GM12878 (cell line): ENCODE measurements around the gene BMERB1. TPM values are rescaled to one million over a fixed set of nuclear protein-coding genes. Genes with fewer than 3 reads are reported as not detected.

Source experiments
- ATAC-seq: fragments of 200-7000 bp; cut with Tn5 transposase; 3 replicates; pipeline ENCODE4 v1.9.1; 2020; ENCODE audit warnings: mild to moderate bottlenecking, moderate library complexity
- BruUV-seq: library from RNA; stranded (reverse); fragments of 400-500 nt; replicated peaks from 2 replicates; lab custom pipeline; 2021; lab: Mats Ljungman, UMichigan
- CTCF ChIA-PET: fragments of 300-600 bp; sonication (Branson Sonifier 250); formaldehyde crosslinking; extraction: SDS; loops from one replicate; lab custom pipeline; 2021; ENCODE audit warnings: inconsistent platforms; lab: Yijun Ruan, JAX
- POLR2A ChIA-PET: fragments of 350-600 bp; formaldehyde crosslinking; extraction: SDS; loops from one replicate; lab custom pipeline; 2021; ENCODE audit warnings: inconsistent platforms; lab: Charles Lee
- RAD21 ChIA-PET: fragments of 300-600 bp; sonication (Branson Sonifier 250); formaldehyde crosslinking; loops from one replicate; lab custom pipeline; 2023; ENCODE audit warnings: antibody characterized with exemption; ENCODE audit not compliant: unreplicated experiment; lab: Charles Lee
- SMC1A ChIA-PET: fragments of 300-600 bp; sonication (Branson Sonifier 250); formaldehyde crosslinking; loops from one replicate; lab custom pipeline; 2023; ENCODE audit not compliant: unreplicated experiment, uncharacterized antibody; lab: Charles Lee
- DNase-seq: peaks from one replicate; pipeline ENCODE4 v3.0.0-alpha.2; 2011; ENCODE audit warnings: low read depth, low spot score
- FAIRE-seq: peaks from 3 replicates; lab custom pipeline; 2011; peaks lifted over from hg19 to GRCh38; lab: Jason Lieb, UNC
- H2AFZ ChIP-seq: 2 replicates; pipeline ENCODE4 v1.6.0; 2011; ENCODE audit warnings: low read depth, low read length, control low read depth; ENCODE audit not compliant: control insufficient read depth
- H3K27ac ChIP-seq: 2 replicates; pipeline ENCODE4 v1.5.1; 2011; ENCODE audit warnings: control low read depth; ENCODE audit not compliant: control insufficient read depth, insufficient read depth
- H3K27me3 ChIP-seq, 2 experiments: replicated peaks in 1 of 2; 2 replicates each; pipeline versions ENCODE4 v1.6.0 to v1.6.1; 2011; ENCODE audit warnings: low read length in 1 of 2; ENCODE audit not compliant: control insufficient read depth in 2 of 2, insufficient read depth in 2 of 2
- H3K36me3 ChIP-seq, 2 experiments: 2 replicates each; pipeline ENCODE4 v1.5.1; 2011; ENCODE audit warnings: low read length in 1 of 2; ENCODE audit not compliant: control insufficient read depth in 2 of 2, insufficient read depth in 2 of 2
- H3K4me1 ChIP-seq: 2 replicates; pipeline ENCODE4 v1.6.1; 2011; ENCODE audit warnings: mild to moderate bottlenecking, low read length, moderate library complexity, mixed read lengths; ENCODE audit not compliant: control insufficient read depth, insufficient read depth
- H3K4me2 ChIP-seq: 2 replicates; pipeline ENCODE4 v1.6.0; 2011; ENCODE audit warnings: control low read depth; ENCODE audit not compliant: control insufficient read depth, insufficient read depth
- H3K4me3 ChIP-seq: fragments of 200-600 bp; sonication (generic); 2 replicates; pipeline ENCODE4 v1.5.1; 2016
- H3K79me2 ChIP-seq: 2 replicates; pipeline ENCODE4 v1.6.0; 2011; ENCODE audit warnings: low read length; ENCODE audit not compliant: control insufficient read depth, insufficient read depth
- H3K9ac ChIP-seq: 2 replicates; pipeline ENCODE4 v1.8.0; 2011; ENCODE audit warnings: low read length, control low read depth, mixed read lengths; ENCODE audit not compliant: control insufficient read depth, insufficient read depth
- H3K9me3 ChIP-seq: replicated peaks from 3 replicates; pipeline ENCODE4 v1.5.1; 2011; ENCODE audit warnings: mild to moderate bottlenecking, low read length; ENCODE audit not compliant: control insufficient read depth, insufficient read depth
- H4K20me1 ChIP-seq: 2 replicates; pipeline ENCODE4 v1.6.0; 2011; ENCODE audit not compliant: control insufficient read depth, insufficient read depth
- IRF4 ChIP-seq: IDR thresholded peaks from 2 replicates; pipeline ENCODE4 v1.6.1; 2011; ENCODE audit warnings: low read depth, low read length
- NBN ChIP-seq: fragments of 450-650 bp; IDR thresholded peaks from 2 replicates; pipeline ENCODE4 v1.6.1; 2016
- POLR2AphosphoS2 ChIP-seq: IDR thresholded peaks from 2 replicates; pipeline ENCODE4 v1.6.1; 2011; ENCODE audit warnings: low read depth, mild to moderate bottlenecking, low read length, improper control_type of control experiment, moderate library complexity
- POLR2AphosphoS5 ChIP-seq: IDR thresholded peaks from 2 replicates; pipeline ENCODE4 v1.6.1; 2011; ENCODE audit warnings: mild to moderate bottlenecking, low read length, inconsistent platforms
- RELB ChIP-seq: fragments of 450-650 bp; IDR thresholded peaks from 2 replicates; pipeline ENCODE4 v1.6.1; 2017; ENCODE audit warnings: low read depth, mild to moderate bottlenecking, moderate library complexity
- TCF12 ChIP-seq: IDR thresholded peaks from 2 replicates; pipeline ENCODE4 v1.6.1; 2011; ENCODE audit warnings: low read depth, mild to moderate bottlenecking, low read length
- WGBS: methylation state at CpG from one replicate; pipeline ENCODE4 v1.1.6; 2016; ENCODE audit warnings: low lambda C conversion rate; ENCODE audit not compliant: insufficient replicate concordance, insufficient coverage; ENCODE audit errors: missing lambda C conversion rate; 5-methylcytosine and 5-hydroxymethylcytosine counted together
- in situ Hi-C: fragments of 300-500 bp; cut with MboI; formaldehyde crosslinking; loops from 9 replicates; pipeline ENCODE4 v1.14.3; 2018; ENCODE audit warnings: mixed read lengths
- intact Hi-C: fragments of 100-400 bp; cut with micrococcal nuclease; formaldehyde crosslinking; loops from one replicate; pipeline ENCODE4 v1.14.2; 2022; ENCODE audit not compliant: unreplicated experiment
- polyA plus RNA-seq, 11 experiments: library from polyadenylated mRNA; depleted of rRNA in 4 of 11; unstranded in 6 of 11; stranded (reverse) in 5 of 11; fragments of >200 nt; fragmentation: Nextera tagmentation in 4 of 11; fragmentation: Illumina TruSeq in 1 of 11; extraction: Ambion mirVana in 4 of 11; extraction: Trizol in 1 of 11; gene quantifications; 1 replicate in 1 of 11; 2 replicates in 10 of 11; pipeline versions ENCODE4 v1.2.1 to v1.2.3, GENCODE V29; 2011 to 2016; ENCODE audit warnings: inconsistent platforms in 2 of 11, missing spikeins in 2 of 11, low read depth in 1 of 11
- total RNA-seq, 4 experiments: library from RNA; depleted of rRNA in 3 of 4; stranded (reverse); fragments of >200 nt in 3 of 4; fragmentation: Illumina TruSeq in 1 of 4; extraction: Trizol in 1 of 4; gene quantifications; 2 replicates each; pipeline versions ENCODE4 v1.2.1 to v1.2.3, GENCODE V29; 2013 to 2021

Gene BMERB1
- total and polyA plus RNA-seq, 10 of the 15 experiments (the other 5 are each of a cell fraction or from before 2014, with no cell fraction given) = 0.05 to 0.68 (median 0.34) TPM

- TF ChIP-seq NBN (no peak), POLR2AphosphoS5 (no peak), POLR2AphosphoS2 (no peak), IRF4 (no peak)
Measured at GRCh38 chr16:15523939-15524338, 89.6 kb downstream of the BMERB1 start (continued).

- TF ChIP-seq TCF12 (no peak), RELB (no peak)
- DNase-seq (no peak), FAIRE-seq (no peak), ATAC-seq (no peak)
- in situ Hi-C loops (no loop called here), intact Hi-C loops (no loop called here)
- no peak overlapping the region for H3K4me2 ChIP-seq
- no peaks in the 10 kb centered on the region for H3K27me3 ChIP-seq
- H2AFZ ChIP-seq = no peak overlapping the region
- ChIA-PET POLR2A (no interaction called here), SMC1A (interaction anchor here (1.2 kb wide), 1 partner anchor 20 kb away, joined by 3 read pairs; no protein-coding TSS in a partner anchor), CTCF (no interaction called here), RAD21 (no interaction called here)
- H3K4me1 ChIP-seq = no peaks in the 10 kb centered on the region
- H3K9ac ChIP-seq = no peak overlapping the region
- H3K4me3 ChIP-seq = no peak overlapping the region
- H3K27ac ChIP-seq = no peak overlapping the region
- H3K9me3 ChIP-seq = no peaks in the 10 kb centered on the region
- no peaks in the 10 kb centered on the region for H4K20me1 ChIP-seq
- H3K36me3 ChIP-seq = no peaks in the 10 kb centered on the region
- BruUV-seq = no TSS peak
- WGBS = 59% methylated on average over 5 of the region's 5 CpGs
- no peaks in the 10 kb centered on the region for H3K79me2 ChIP-seq
Measured at GRCh38 chr16:15524966-15525365, 90.6 kb downstream of the BMERB1 start.
